B cell (primary cell): ENCODE data around the gene TRPM1. TPM values are rescaled to one million over a fixed set of nuclear protein-coding genes. Genes with fewer than 3 reads are reported as not detected.

Experiments used
- ATAC-seq: fragments of 200-7000 bp; cut with Tn5 transposase; one replicate; pipeline ENCODE4 v1.10.0; 2021; ENCODE audit warnings: low read depth, mild to moderate bottlenecking, moderate number of reproducible peaks, moderate library complexity
- CTCF ChIA-PET: fragments of 350-600 bp; sonication (Branson Sonifier 250); formaldehyde crosslinking; loops from one replicate; lab custom pipeline; 2021; ENCODE audit warnings: antibody characterized with exemption, inconsistent platforms; lab: Charles Lee
- POLR2A ChIA-PET: fragments of 350-600 bp; sonication (Branson Sonifier 250); formaldehyde crosslinking; loops from one replicate; lab custom pipeline; 2021; ENCODE audit warnings: antibody characterized with exemption; lab: Charles Lee
- DNase-seq: peaks from one replicate; pipeline ENCODE4 v3.0.0; 2013
- H2AFZ ChIP-seq: 2 replicates; pipeline ENCODE4 v1.6.1; 2012; ENCODE audit warnings: mild to moderate bottlenecking, low read depth, low read length; ENCODE audit not compliant: insufficient read depth, poor library complexity, severe bottlenecking
- H3K27ac ChIP-seq, 2 donors: 1 replicate in 1 of 2; 2 replicates in 1 of 2; pipeline ENCODE4 v1.5.1; 2012 to 2013; ENCODE audit warnings: low read length in 2 of 2, mild to moderate bottlenecking in 2 of 2, moderate library complexity in 1 of 2
- H3K27me3 ChIP-seq, 4 experiments: fragments of 200-600 bp in 1 of 4; sonication (generic) in 1 of 4; replicated peaks in 1 of 4; 1 replicate in 2 of 4; 2 replicates in 2 of 4; pipeline versions ENCODE4 v1.6.1 to v1.7.0; 2013 to 2016; ENCODE audit warnings: low read length in 3 of 4, mild to moderate bottlenecking in 2 of 4, mixed read lengths in 1 of 4, moderate library complexity in 1 of 4; ENCODE audit not compliant: insufficient read depth in 4 of 4, control insufficient read depth in 3 of 4; ENCODE audit errors: control extremely low read depth in 1 of 4
- H3K36me3 ChIP-seq, 2 experiments: replicated peaks in 1 of 2; 1 replicate in 1 of 2; 2 replicates in 1 of 2; pipeline versions ENCODE4 v1.6.1 to v1.7.1; 2013; ENCODE audit warnings: low read length in 1 of 2; ENCODE audit not compliant: insufficient read depth in 2 of 2, control insufficient read depth in 1 of 2; ENCODE audit errors: control extremely low read depth in 1 of 2, extremely low read depth in 1 of 2
- H3K4me1 ChIP-seq, 2 donors: fragments of 200-600 bp in 1 of 2; sonication (generic) in 1 of 2; 1 replicate in 1 of 2; 2 replicates in 1 of 2; pipeline versions ENCODE4 v1.5.1 to v1.6.1; 2013 to 2017; ENCODE audit warnings: low read length in 2 of 2; ENCODE audit not compliant: control insufficient read depth in 2 of 2, insufficient read depth in 2 of 2
- H3K4me2 ChIP-seq: replicated peaks from 2 replicates; pipeline ENCODE3; 2012; ENCODE audit warnings: mild to moderate bottlenecking, low read depth, low read length; ENCODE audit not compliant: poor library complexity, severe bottlenecking
- H3K4me3 ChIP-seq, 5 experiments: fragments of 200-600 bp in 1 of 5; sonication (generic) in 1 of 5; 1 replicate in 3 of 5; 2 replicates in 2 of 5; pipeline versions ENCODE4 v1.5.1 to v1.7.0; 2011 to 2016; ENCODE audit warnings: low read length in 4 of 5, mild to moderate bottlenecking in 4 of 5, low read depth in 2 of 5, control low read depth in 1 of 5, moderate library complexity in 1 of 5; ENCODE audit not compliant: insufficient read depth in 1 of 5; ENCODE audit errors: control extremely low read depth in 1 of 5, extremely low read depth in 1 of 5
- H3K79me2 ChIP-seq: fragments of 200-600 bp; sonication (generic); one replicate; pipeline ENCODE4 v1.6.0; 2016; ENCODE audit warnings: low read length; ENCODE audit not compliant: control insufficient read depth, insufficient read depth
- H3K9ac ChIP-seq: fragments of 200-600 bp; sonication (generic); 2 replicates; pipeline ENCODE4 v1.6.1; 2017; ENCODE audit warnings: mild to moderate bottlenecking, low read length, moderate library complexity
- H3K9me3 ChIP-seq, 3 donors: one replicate each; pipeline versions ENCODE4 v1.6.1 to v1.7.1; 2013; ENCODE audit warnings: low read length in 2 of 3; ENCODE audit not compliant: control insufficient read depth in 2 of 3, insufficient read depth in 1 of 3; ENCODE audit errors: control extremely low read depth in 1 of 3
- H4K20me1 ChIP-seq: 2 replicates; pipeline ENCODE4 v1.6.0; 2012; ENCODE audit warnings: mild to moderate bottlenecking, low read length; ENCODE audit not compliant: insufficient read depth, control insufficient read depth, poor library complexity, severe bottlenecking
- H3K27ac Mint-ChIP-seq: one replicate; pipeline ENCODE4 v1.8.0; 2021; ENCODE audit warnings: mixed read lengths
- H3K27me3 Mint-ChIP-seq: one replicate; pipeline ENCODE4 v1.8.0; 2021; ENCODE audit warnings: mixed read lengths
- H3K4me1 Mint-ChIP-seq: one replicate; pipeline ENCODE4 v1.8.0; 2021; ENCODE audit warnings: mixed read lengths
- H3K4me3 Mint-ChIP-seq: one replicate; pipeline ENCODE4 v1.8.0; 2021; ENCODE audit warnings: mixed read lengths
- H3K9me3 Mint-ChIP-seq: one replicate; pipeline ENCODE4 v1.8.0; 2022; ENCODE audit warnings: mixed read lengths; ENCODE audit not compliant: insufficient read depth
- EZH2 ChIP-seq: IDR thresholded peaks from 2 replicates; pipeline ENCODE4 v1.6.1; 2012; ENCODE audit warnings: borderline replicate concordance, low read depth, mild to moderate bottlenecking, moderate library complexity, low read length; ENCODE audit not compliant: insufficient read depth, poor library complexity, severe bottlenecking
- WGBS: methylation state at CpG from one replicate; pipeline ENCODE4 v1.1.5; 2013; ENCODE audit warnings: missing lambda C conversion rate; ENCODE audit not compliant: insufficient coverage; 5-methylcytosine and 5-hydroxymethylcytosine counted together
- intact Hi-C: fragments of 100-400 bp; cut with micrococcal nuclease; formaldehyde crosslinking; loops from one replicate; pipeline ENCODE4 v1.10.0; 2022
- polyA plus RNA-seq: library from polyadenylated mRNA; depleted of rRNA; stranded (reverse); fragments of >200 nt; gene quantifications from 2 replicates; pipeline ENCODE4 v1.2.3, GENCODE V29; 2012
- total RNA-seq, 2 donors: library from RNA; stranded (reverse); fragments of 120-200 nt in 1 of 2; gene quantifications; 1 replicate in 1 of 2; 2 replicates in 1 of 2; pipeline versions ENCODE4 v1.2.3 to v1.2.4, GENCODE V29; 2013 to 2022
- TF ChIP-seq, protein P1 (sequence below): fragments of 200-600 bp; IDR thresholded peaks from one replicate; pipeline ENCODE4 v1.8.0; 2022; ENCODE audit warnings: antibody characterized with exemption, mild to moderate bottlenecking

The TRPM1 gene
- total and polyA plus RNA-seq, 2 donors (not counting 1 experiment from before 2014, with no cell fraction given), result 0.07 TPM; not detected in 1

DNA sequence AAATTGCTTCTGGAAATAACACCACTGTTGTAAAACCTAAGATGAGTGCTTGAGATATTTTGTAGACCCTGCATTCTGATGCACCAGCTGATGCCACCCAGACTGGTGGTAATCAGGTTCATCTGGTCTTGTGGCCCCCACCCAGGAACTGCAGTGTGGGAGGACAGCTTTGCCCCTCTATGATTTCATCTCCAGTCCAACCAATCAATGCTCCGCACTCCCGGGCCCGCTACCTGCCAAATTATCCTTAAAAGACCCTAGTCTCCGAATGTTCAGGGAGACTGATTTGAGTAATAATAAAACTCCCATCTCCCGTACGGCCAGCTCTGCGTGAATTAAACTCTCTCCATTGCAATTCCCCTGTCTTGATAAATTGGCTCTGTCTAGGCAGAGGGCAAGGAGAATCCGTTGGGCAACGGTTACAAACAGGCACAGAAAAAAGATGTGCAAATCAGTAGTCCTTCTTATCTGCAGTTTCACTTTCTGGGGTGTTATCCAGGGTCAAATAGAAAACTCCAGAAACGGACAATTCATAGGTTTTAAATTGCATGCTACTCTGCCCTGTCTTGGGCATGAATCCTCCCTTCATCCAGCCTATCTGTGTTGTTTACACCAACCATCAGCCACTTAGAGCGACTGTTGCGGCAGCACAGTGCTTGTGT, 29.2 kb upstream of the TRPM1 start:
- no peaks in the 10 kb centered on the region for H3K27me3 Mint-ChIP-seq
- intact Hi-C loops, result no loop called here
- Histone ChIP-seq H3K4me2 (no peak overlapping the region), H3K9me3 (peaks cover 0 to 4% (median 1%) of the 10 kb centered on the region in 3 donors), H4K20me1 (no peaks in the 10 kb centered on the region), H3K27ac (no peak overlapping the region), H3K79me2 (no peaks in the 10 kb centered on the region), H3K36me3 (no peaks in the 10 kb centered on the region), H3K27me3 (no peaks in the 10 kb centered on the region), H3K4me1 (peaks cover 11 to 13% of the 10 kb centered on the region in 2 donors), H3K4me3 (no peak overlapping the region), H3K9ac (no peak overlapping the region), H2AFZ (no peak overlapping the region)
- H3K4me3 Mint-ChIP-seq, result no peak overlapping the region
- ChIA-PET CTCF (interaction anchor here (1.0 to 5.7 kb wide), 16 partner anchors 11 to 469 kb away, joined by 3 to 73 read pairs (median 8); no protein-coding TSS in a partner anchor), POLR2A (no interaction called here)
- WGBS, result 83% methylated on average over 5 of the region's 12 CpGs
- ATAC-seq (no peak), DNase-seq (no peak)
- no peak for TF ChIP-seq EZH2
- TF ChIP-seq, protein P1, sequence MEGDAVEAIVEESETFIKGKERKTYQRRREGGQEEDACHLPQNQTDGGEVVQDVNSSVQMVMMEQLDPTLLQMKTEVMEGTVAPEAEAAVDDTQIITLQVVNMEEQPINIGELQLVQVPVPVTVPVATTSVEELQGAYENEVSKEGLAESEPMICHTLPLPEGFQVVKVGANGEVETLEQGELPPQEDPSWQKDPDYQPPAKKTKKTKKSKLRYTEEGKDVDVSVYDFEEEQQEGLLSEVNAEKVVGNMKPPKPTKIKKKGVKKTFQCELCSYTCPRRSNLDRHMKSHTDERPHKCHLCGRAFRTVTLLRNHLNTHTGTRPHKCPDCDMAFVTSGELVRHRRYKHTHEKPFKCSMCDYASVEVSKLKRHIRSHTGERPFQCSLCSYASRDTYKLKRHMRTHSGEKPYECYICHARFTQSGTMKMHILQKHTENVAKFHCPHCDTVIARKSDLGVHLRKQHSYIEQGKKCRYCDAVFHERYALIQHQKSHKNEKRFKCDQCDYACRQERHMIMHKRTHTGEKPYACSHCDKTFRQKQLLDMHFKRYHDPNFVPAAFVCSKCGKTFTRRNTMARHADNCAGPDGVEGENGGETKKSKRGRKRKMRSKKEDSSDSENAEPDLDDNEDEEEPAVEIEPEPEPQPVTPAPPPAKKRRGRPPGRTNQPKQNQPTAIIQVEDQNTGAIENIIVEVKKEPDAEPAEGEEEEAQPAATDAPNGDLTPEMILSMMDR, result no peak
- H3K9me3 Mint-ChIP-seq, result no peaks in the 10 kb centered on the region
- peaks cover 13% of the 10 kb centered on the region for H3K4me1 Mint-ChIP-seq
- H3K27ac Mint-ChIP-seq, result no peak overlapping the region

GRCh38 chr15:31129769-31130303, 28.3 kb upstream of the TRPM1 start:
- DNase-seq, result no peak
- ChIA-PET POLR2A (interaction anchor here (0.5 to 0.6 kb wide), 2 partner anchors 133 to 335 kb away, joined by 3 to 4 read pairs; no protein-coding TSS in a partner anchor), CTCF (interaction anchor here (0.7 to 5.7 kb wide), 67 partner anchors 7 to 470 kb away, joined by 3 to 73 read pairs (median 5); partner anchors contain the start of genes FAN1 and TRPM1)
- intact Hi-C loops, result loop anchor here (1.0 to 5.0 kb wide), 4 partner anchors 139 to 469 kb away; partner anchors contain the start of gene MTMR10
- peaks cover 13% of the 10 kb centered on the region for H3K4me1 Mint-ChIP-seq
- TF ChIP-seq EZH2, result no peak
- TF ChIP-seq, protein P1, result no peak
- H3K27ac ChIP-seq, result no peak overlapping the region
- peak overlapping the region; percentile 65 for H2AFZ ChIP-seq
- H4K20me1 ChIP-seq, result no peaks in the 10 kb centered on the region
- H3K9ac ChIP-seq, result no peak overlapping the region
- H3K27me3 Mint-ChIP-seq, result no peaks in the 10 kb centered on the region
- H3K9me3 Mint-ChIP-seq, result no peaks in the 10 kb centered on the region
- H3K4me3 Mint-ChIP-seq, result no peak overlapping the region
- H3K27ac Mint-ChIP-seq, result no peak overlapping the region
- no peaks in the 10 kb centered on the region for H3K36me3 ChIP-seq
- H3K27me3 ChIP-seq, result no peaks in the 10 kb centered on the region
- peak overlapping the region; percentile 57 for H3K4me2 ChIP-seq
- no peaks in the 10 kb centered on the region for H3K79me2 ChIP-seq
- H3K4me3 ChIP-seq, result no peak overlapping the region
- WGBS, result 100% methylated on average over 2 of the region's 3 CpGs
- peaks cover 11 to 13% of the 10 kb centered on the region in 2 donors for H3K4me1 ChIP-seq
- ATAC-seq, result no peak
- H3K9me3 ChIP-seq, result no peaks in the 10 kb centered on the region
